Muscle layer of colon (tissue), 2 donors: ENCODE data around the gene CD177.
"Not testable (repeated sequence)": the region's sequence is repeated elsewhere in the genome, so short reads cannot be mapped to it uniquely, and the experiment has no call there.

Source experiments
- H3K27ac ChIP-seq: one replicate; pipeline ENCODE4 v1.7.0; 2013; ENCODE audit warnings: low read depth, mild to moderate bottlenecking, low read length, moderate library complexity
- H3K27me3 ChIP-seq, 2 donors: one replicate each; pipeline ENCODE4 v1.7.0; 2013; ENCODE audit warnings: low read length in 2 of 2, mild to moderate bottlenecking in 2 of 2; ENCODE audit not compliant: insufficient read depth in 2 of 2, control insufficient read depth in 1 of 2
- H3K36me3 ChIP-seq: one replicate; pipeline ENCODE4 v1.7.0; 2013; ENCODE audit warnings: mild to moderate bottlenecking, low read length; ENCODE audit not compliant: insufficient read depth
- H3K4me1 ChIP-seq: one replicate; pipeline ENCODE4 v1.7.0; 2013; ENCODE audit warnings: mild to moderate bottlenecking, low read length; ENCODE audit not compliant: insufficient read depth
- H3K4me3 ChIP-seq, 2 donors: one replicate each; pipeline ENCODE4 v1.7.0; 2013; ENCODE audit warnings: low read length in 2 of 2, low read depth in 1 of 2, mild to moderate bottlenecking in 1 of 2, moderate library complexity in 1 of 2
- H3K9ac ChIP-seq: one replicate; pipeline ENCODE4 v1.7.0; 2013; ENCODE audit warnings: low read length
- H3K9me3 ChIP-seq: one replicate; pipeline ENCODE4 v1.7.0; 2013; ENCODE audit warnings: mild to moderate bottlenecking, low read length
- donor health status: abdominal sarcoma.
- donor health status: Adenocarcinoma of cecum.

The CD177 gene

DNA sequence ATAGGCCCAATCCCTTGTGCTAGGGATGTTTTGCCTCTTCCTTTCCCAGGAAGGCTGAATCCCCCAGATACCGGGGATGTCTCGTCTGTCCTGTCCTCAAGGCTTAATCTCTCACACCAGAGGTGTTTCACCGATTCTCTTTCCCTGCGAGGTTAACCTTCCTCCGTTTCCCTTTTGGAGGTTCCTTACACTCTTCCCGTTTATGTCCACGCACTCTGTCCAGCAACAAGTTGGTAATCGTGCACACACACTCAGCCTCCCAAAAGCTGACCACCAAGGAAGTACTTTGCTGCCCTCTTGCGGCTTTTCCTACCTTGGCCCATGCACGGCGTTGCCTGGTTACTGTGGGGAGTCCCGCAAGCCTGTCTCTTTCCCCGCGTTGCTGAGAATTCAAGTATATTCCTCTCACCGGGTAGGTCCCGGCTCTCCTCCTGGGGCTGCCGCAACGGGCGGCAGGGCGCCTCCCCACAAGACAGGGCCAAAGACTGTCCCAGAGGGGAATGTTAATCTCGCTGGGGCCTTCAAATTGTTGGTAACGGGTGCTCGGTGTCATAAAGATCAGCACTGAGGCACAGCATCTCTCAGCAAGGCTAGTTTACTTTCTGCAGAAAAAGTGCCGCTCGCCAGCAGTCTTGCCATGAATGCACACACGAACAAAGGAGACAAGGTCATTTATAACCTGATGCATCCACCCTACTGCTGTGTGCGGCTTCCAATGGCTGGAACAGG lies 36.7 kb upstream of the CD177 start:
- Histone ChIP-seq H3K27ac (no peak overlapping the region), H3K4me3 (no peak overlapping the region), H3K27me3 (no peaks in the 10 kb centered on the region), H3K9ac (no peak overlapping the region), H3K4me1 (no peaks in the 10 kb centered on the region), H3K9me3 (no peaks in the 10 kb centered on the region), H3K36me3 (no peaks in the 10 kb centered on the region)

DNA sequence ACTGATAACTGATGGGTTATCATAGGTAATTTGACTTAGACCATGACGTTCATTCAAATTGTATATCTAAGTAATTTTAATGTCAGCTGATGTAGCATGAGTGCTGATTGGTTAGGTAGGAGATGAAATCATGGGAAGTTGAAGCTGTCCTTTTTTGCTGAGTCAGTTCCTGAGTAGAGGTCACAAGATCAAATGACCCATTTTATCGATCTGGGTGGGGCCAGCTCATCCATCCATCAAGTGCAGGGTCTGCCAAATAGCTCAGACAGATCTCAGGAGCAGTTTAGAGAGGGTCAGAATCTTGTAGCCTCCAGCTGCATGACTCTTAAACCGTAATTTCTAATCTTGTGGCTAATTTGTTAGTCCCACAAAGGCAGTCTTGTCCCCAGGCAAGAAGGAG lies 35.3 kb upstream of the CD177 start:
- H3K4me3 ChIP-seq, result no peak overlapping the region
- H3K4me1 ChIP-seq, result no peaks in the 10 kb centered on the region
- H3K27me3 ChIP-seq, result no peaks in the 10 kb centered on the region
- H3K9ac ChIP-seq, result no peak overlapping the region
- no peaks in the 10 kb centered on the region for H3K9me3 ChIP-seq
- no peaks in the 10 kb centered on the region for H3K36me3 ChIP-seq
- no peak overlapping the region for H3K27ac ChIP-seq

- Histone ChIP-seq H3K27ac (no peak overlapping the region), H3K9me3 (no peaks in the 10 kb centered on the region), H3K4me3 (no peak overlapping the region), H3K27me3 (no peaks in the 10 kb centered on the region), H3K4me1 (no peaks in the 10 kb centered on the region), H3K36me3 (no peaks in the 10 kb centered on the region), H3K9ac (no peak overlapping the region)
Measured at GRCh38 chr19:43318796-43319314, 34.6 kb upstream of the CD177 start.

GRCh38 chr19:43320546-43320945 lies 32.9 kb upstream of the CD177 start:
- H3K36me3 ChIP-seq, result no peaks in the 10 kb centered on the region
- H3K9me3 ChIP-seq, result no peaks in the 10 kb centered on the region
- H3K27ac ChIP-seq, result no peak overlapping the region
- H3K4me1 ChIP-seq, result no peaks in the 10 kb centered on the region
- no peaks in the 10 kb centered on the region for H3K27me3 ChIP-seq
- no peak overlapping the region for H3K4me3 ChIP-seq
- H3K9ac ChIP-seq, result no peak overlapping the region

GRCh38 chr19:43326761-43327160 lies 26.7 kb upstream of the CD177 start:
- not testable (repeated sequence) for H3K27ac ChIP-seq, H3K27me3 ChIP-seq, H3K36me3 ChIP-seq

GRCh38 chr19:43328561-43328960 lies 24.9 kb upstream of the CD177 start:
- H3K9me3 ChIP-seq, H3K9ac ChIP-seq, H3K36me3 ChIP-seq, H3K27ac ChIP-seq, H3K4me3 ChIP-seq, H3K27me3 ChIP-seq, H3K4me1 ChIP-seq: not testable (repeated sequence)

More at GRCh38 chr19:43326761-43327160, 26.7 kb upstream of the CD177 start:
- H3K9ac ChIP-seq, H3K4me1 ChIP-seq, H3K4me3 ChIP-seq, H3K9me3 ChIP-seq: not testable (repeated sequence)

- H3K27ac ChIP-seq, H3K4me1 ChIP-seq, H3K36me3 ChIP-seq, H3K9ac ChIP-seq, H3K4me3 ChIP-seq, H3K27me3 ChIP-seq, H3K9me3 ChIP-seq: not testable (repeated sequence)
Measured at GRCh38 chr19:43329049-43329448, 24.4 kb upstream of the CD177 start.

DNA sequence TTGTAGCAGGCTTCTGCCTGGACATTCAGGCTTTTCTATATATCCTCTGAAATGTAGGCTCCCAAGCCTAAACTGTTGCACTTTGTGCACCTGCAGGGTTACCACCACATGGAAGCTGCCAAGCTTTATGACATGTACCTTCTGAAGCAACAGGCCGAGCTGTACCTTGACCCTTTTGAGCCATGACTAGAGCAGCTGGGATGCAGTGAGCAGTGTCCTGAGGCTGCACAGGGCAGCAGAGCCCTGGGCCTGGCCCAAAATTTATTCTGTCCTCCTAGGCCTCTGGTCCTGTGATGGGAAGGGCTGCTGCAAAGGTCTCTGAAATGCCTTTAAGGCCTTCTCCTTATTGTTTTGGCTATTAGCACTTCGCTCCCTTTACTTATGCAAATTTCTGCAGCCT lies 23.5 kb upstream of the CD177 start:
- Histone ChIP-seq H3K9me3 (no peaks in the 10 kb centered on the region), H3K9ac (no peak overlapping the region), H3K4me3 (no peak overlapping the region), H3K4me1 (no peaks in the 10 kb centered on the region), H3K36me3 (no peaks in the 10 kb centered on the region), H3K27me3 (no peaks in the 10 kb centered on the region), H3K27ac (no peak overlapping the region)

DNA sequence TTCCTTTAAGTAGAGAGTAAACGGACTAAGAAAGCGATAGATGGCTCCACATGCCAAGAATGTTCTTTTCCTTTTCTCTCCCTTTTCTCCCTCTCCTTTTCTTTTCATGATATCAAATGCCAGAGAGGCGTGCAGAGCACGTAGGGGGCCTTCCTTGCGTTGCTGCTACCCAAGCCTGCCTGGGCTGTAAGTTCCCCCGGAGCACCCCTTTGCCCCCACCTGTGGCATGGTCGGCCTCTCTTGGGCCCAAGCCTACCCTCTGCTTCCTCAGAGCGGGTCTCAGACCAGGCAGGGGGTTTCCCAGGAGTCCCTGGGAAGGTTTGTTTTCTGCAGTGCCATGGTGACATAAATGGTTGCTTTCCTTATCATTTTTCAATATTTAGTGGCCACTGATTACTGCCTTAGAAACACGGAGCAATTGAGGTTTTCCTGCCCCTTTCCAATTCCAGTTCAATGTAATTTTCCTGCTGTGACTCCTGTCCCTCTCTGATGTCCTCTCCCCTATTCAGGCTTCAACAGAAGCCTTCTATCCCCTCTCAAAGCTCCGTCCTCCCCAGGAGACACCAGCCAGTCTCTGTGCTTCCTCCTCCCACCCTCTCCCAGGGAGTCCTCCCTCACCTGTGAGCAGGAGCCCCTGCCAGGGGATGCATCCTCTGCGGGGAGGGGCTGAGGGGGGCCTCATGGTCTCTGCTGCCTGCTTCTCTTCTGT lies 22.6 kb upstream of the CD177 start:
- Histone ChIP-seq H3K9me3 (no peaks in the 10 kb centered on the region), H3K9ac (no peak overlapping the region), H3K36me3 (no peaks in the 10 kb centered on the region), H3K27me3 (no peaks in the 10 kb centered on the region), H3K27ac (no peak overlapping the region), H3K4me3 (no peak overlapping the region), H3K4me1 (no peaks in the 10 kb centered on the region)

DNA sequence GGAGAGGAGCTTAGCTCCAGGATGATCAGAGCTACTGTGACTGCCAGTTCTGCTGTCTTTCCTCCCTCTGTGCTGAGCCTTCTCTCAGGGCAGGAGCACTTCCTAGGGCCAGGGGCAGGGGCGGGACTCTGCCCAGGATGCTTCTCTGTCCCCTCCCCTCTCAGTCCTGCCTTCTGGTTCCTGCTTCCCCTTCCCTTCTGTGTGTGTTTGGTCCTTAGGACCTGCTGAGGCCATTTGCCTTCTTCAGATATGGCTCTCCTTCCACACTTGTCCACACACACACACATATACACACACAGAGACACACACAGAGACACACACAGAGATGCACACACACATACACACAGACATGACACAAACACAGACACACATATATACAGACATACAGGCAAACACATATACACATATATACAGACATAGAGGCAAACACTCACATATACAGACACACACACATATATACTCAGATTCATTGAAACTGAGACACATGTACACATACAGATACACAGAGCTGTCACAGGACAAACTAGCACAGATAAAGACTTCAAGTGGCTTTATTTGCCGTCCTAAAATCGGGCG lies 22.0 kb upstream of the CD177 start:
- Histone ChIP-seq H3K27me3 (no peaks in the 10 kb centered on the region), H3K27ac (no peak overlapping the region), H3K4me3 (no peak overlapping the region), H3K4me1 (no peaks in the 10 kb centered on the region), H3K36me3 (no peaks in the 10 kb centered on the region), H3K9me3 (no peaks in the 10 kb centered on the region), H3K9ac (no peak overlapping the region)

GRCh38 chr19:43332058-43332922 lies 21.2 kb upstream of the CD177 start:
- Histone ChIP-seq H3K9ac (no peak overlapping the region), H3K27ac (no peak overlapping the region), H3K36me3 (no peaks in the 10 kb centered on the region), H3K4me1 (no peaks in the 10 kb centered on the region), H3K27me3 (no peaks in the 10 kb centered on the region), H3K4me3 (no peak overlapping the region), H3K9me3 (no peaks in the 10 kb centered on the region)
